Activated CD4-positive, CD25-positive, alpha-beta regulatory T cell treated with anti-CD3 and anti-CD28 coated beads, Interleukin-2, amount 50 U/mL, for 72 hours (primary cell): ENCODE measurements around the gene POMT1.
A peak's percentile ranks its signal among the peaks of the same experiment; 100 is the strongest.

ENCODE experiments used
- DNase-seq: peaks from one replicate; pipeline ENCODE4 v3.0.0; 2021

POMT1 gene

DNA sequence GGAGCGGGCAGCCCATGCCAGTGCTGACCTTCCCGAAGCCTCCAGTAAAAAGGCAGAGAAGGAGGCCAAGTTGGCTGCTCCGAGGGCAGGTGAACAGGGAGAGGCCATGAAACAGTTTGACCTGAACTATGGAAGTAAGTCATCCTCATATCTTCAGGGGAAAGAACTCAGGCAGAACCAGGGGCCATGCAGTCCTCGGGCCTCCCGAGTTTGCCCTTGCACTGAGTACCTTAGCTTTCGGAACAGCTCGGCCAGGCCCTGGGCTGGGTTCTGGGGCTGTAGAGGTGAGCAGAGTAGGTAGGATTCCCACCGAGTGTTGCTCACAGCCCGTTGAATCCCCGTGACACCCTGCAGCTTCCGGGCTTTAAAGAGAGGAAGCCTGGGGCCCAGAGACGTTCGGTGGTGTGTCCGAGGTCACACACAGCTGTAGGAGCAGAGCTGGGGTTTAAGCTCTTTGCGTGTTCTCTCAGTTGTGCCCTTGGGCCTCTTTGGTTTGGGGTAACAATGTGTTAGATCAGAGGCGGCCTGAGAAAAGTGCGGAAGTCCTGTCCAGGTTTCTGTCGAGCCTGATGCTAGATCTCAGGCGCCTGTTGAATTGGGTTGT is 24.8 kb upstream of the POMT1 start:
- DNase-seq, result no peak

DNA sequence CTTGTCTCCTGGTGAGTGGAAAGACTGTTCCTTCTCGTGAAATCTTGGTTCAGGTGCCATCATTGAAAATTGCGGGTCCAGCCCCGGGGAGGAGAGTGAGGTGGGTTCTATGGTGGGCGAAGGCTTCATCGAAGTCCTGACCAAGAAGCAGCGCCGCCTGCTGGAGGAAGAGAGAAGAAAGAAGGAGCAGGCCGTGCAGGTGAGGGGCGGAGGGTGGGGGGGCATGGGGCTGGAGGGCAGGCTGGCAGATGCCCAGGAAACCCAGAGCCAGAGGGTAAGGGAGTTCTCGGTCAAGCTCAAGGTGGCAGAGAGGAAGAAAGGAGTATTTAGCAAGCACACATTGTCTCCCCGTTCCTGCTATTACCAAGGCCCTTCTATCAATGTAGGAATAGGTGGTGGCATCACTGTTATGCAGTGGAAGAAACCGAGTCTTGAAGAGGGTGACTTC is 24.3 kb upstream of the POMT1 start:
- DNase-seq, result peak; percentile 59

DNA sequence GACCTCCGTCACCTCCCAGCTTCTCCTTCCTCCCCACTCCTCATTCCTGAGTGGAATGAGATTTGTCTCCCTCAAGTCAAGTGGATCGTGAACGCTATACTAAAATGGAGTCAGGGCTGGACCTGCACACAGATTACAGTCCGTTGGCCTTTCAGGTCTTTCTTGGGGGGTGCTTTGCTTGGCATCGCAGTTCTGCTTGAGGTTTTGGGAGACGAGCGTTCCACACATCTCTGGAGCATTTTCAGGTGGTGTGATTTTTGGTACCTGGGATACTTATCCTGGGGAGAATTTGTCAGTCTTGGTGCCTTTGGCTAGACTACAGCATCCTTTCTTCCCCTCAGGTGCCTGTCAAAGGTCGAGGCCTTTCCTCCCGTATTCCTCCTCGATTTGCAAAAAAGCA is 23.8 kb upstream of the POMT1 start:
- DNase-seq, result no peak

DNA sequence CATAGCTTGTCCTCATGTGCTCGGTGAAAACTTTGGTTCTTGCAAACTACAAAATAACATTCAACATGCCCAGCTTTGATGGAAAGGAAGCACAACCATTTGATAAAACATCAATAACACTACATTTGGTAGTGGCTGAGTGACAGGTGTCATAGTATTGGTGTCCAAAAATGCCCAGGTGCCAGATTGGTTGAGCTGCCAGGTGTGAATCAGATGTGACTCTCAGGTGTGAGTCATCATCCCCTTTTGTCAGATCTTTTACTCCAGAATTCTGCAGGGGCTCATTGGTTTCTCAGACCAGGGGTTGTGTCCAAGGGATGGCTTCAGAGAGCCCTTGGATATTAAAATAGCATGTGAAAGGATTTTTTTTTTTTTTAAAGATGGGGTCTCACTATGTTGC is 22.5 kb upstream of the POMT1 start:
- no peak for DNase-seq

DNA sequence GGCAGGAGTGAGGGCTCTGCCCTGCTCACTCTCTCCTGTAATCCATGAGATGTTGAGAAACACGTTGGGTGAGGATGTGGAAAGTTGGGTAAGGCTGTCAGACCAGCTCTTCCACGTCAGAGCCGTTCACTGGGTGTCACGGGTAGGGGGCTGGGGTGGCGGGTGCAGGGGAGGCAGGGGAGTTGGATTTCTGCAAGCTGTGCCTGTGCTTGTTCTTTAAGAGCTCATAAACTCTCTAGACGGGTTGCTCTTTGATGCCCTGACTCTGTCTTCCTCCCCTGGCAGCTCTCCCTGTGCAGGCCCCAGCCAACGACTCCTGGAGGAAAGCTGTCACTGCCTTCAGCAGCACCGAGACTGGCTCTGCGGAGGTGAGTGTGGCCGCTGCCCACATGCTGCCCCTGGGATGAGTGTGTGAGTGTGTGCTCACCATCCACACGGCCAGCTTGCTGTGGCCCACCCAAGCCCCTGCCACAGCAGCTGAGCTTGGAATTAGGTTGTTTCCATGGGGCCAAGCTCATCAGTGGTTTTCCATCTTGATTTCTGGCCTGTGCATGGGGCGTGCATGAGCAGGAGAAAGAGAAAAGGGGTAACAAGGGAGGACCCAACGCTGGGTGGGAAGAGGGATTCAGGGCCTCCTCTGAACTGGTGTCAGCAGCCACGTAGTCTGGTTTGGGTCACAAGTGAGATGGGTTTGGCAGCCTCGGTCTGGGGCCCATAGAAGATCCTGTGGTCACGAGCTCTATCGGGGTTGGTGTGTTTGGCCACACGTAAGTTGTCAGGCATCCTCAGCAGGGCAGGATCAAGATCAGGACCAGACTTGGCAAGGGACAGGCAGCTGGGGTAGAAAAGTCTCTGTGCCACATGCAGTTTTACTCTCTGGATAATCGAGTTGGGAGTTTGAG is 21.0 kb upstream of the POMT1 start:
- DNase-seq, result no peak

DNA sequence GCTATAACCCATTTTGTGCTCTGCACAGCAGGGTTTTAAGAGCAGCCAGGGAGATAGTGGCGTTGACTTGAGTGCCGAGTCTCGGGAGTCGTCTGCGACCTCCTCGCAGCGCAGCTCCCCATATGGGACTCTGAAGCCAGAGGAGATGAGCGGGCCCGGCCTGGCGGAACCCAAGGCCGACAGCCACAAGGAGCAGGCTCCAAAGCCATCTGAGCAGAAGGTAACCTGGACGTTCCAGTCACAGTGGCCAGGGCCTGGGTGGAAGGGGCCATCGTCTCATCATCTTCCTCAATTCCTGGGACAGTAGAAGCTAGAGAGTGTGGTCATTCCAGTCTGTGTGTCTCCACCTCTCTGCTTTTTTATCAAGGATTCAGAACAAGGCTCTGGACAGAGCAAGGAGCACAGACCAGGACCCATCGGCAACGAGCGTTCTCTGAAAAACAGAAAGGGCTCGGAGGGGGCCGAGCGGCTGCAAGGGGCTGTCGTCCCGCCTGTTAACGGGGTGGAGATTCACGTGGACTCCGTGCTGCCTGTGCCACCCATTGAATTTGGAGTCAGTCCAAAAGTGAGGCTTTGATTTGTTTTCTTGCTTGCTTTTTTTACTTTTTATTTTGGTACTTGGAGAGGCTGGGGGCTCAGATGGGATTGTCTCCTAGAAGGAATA is 20.2 kb upstream of the POMT1 start:
- no peak for DNase-seq

DNA sequence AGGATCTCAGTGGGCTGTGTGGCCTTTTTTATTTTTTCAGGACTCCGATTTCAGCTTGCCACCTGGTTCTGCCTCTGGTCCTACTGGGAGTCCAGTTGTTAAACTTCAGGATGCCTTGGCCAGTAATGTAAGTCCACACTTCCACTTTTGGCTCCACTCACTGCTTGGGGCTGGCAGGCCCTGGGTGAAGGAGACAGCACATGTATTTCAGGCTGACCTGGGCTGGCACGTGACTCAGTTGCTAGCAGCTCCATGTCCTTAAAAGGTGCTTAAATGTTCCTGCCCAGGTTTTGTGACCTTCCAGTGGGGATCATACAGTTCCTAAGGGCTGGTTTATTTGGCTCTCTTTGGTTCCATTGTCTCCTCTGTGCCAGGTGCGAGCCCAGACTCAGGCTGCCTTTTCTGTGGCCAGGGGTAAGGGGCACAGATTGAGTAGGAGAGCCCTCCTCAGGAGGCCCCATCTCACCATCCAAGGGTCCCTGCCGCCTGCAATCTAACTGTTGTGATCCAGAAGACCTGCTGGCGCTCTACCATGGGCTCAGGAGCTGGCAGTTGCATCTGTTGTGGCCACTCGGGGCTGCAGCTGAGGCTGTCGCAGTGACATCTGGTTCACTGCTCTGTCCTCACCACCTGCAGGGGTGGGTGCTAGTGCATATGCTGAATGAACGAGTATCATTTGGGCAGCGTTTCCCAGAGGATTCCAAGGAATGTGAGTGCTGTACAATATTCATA is 19.2 kb upstream of the POMT1 start:
- DNase-seq, result no peak

DNA sequence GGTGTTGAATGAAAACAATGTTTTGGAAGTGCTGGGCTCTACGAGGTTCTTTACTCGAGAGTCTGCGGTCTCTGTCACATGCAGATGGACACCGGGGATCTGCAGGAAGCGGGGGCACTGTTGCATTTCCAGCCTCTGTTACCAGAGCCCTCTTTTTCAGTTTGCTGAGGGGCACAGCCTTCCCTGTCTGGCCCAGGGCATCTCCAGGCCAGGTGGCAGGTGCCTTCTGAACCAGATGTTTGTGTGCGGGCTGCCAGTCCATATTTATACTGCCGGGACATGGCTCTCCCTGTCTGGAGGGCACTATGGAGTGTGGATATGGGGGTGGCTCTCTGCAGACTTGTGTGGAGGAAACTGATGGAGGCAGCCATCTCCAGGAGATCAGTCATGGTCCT is 18.7 kb upstream of the POMT1 start:
- no peak for DNase-seq

DNA sequence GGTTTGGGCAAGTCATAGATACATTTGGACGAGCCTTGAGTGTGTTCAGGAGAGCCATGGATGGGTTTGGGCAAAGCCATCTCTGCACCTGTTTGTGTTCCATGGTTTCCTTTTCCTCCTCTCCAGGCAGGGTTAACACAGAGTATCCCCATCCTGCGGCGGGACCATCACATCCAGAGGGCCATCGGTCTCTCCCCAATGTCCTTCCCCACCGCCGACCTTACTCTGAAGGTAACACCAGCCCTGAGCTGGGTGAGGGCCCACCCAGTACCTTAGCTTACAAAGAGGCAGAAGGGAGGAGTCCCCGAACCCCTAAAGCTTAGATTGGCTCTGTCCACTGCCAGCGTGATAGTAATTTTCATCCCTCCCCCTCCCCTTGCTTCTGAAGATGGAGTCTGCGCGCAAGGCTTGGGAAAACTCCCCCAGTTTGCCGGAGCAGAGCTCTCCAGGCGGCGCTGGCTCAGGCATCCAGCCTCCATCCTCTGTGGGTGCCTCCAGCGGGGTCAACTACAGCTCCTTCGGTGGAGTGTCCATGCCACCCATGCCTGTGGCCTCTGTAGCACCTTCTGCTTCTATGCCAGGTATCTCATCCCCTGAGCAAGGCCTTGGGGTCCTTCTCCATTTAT is 18.0 kb upstream of the POMT1 start:
- DNase-seq, result no peak

DNA sequence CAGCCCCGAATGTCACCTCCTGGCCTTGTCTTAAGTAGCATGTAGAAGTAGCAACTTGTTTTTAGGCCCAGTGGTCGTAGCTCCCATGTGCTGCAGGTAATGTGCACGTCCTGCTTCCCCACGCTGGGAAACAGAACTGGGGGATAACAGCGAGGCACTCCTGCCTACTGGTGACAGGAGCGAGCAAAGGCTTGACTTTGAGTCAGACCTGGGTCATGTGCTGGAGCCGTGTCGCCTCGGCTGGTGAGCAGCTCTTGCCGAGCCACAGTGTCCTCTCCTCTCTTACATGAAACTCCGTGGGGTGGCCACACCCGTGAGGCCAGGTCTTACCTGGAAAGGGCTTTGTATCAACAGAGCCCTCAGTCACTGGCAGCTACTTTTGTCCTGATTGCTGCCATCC is 17.5 kb upstream of the POMT1 start:
- no peak for DNase-seq

DNA sequence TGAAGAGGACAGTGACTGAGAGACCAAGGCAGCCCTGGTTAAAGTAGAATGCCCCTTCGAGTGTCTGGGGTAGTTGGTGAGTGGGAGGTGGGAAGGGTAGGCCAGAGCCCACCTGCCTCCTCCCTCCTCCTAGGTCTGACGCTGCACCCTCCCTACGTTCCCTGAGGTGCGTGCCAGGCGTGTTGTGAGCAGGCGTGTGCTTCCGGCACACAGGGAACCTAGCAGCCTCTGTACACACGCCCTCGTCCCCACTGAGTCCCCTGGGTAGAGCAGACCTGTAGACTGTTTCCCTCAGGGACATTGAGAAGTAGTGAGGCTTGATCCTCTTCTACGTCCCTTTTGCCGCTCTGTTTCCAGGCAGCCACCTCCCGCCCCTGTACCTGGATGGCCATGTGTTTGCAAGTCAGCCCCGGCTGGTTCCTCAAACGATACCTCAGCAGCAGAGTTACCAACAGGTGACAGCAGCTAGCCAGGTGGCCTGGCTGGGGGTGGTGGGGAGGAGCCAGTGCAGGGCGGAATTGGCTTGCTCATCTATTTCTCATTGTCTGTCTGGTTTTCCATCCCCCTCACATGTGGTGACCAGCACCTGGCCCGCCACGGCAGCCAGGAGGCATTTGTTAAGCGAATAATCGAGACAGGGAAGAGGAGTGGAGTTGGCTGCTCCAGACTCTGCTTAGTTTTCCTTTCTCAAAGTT is 16.8 kb upstream of the POMT1 start:
- no peak for DNase-seq

DNA sequence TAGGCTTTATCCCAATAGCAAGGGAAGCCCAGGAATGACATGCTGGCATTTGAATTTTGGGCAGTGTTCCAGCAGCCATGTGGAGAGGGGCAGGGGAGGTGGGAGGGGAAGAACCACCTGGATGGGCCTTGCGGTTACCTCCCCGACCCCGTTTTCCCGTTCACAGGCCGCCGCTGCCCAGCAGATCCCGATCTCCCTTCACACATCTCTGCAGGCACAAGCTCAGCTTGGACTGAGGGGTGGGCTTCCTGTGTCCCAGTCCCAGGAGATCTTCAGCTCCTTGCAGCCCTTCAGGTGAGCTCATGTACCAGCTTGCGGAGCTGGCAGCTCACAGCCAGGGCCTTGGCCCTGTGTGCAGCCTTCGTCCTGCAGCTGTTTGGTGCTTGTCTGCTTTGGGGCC is 15.7 kb upstream of the POMT1 start:
- no peak for DNase-seq

DNA sequence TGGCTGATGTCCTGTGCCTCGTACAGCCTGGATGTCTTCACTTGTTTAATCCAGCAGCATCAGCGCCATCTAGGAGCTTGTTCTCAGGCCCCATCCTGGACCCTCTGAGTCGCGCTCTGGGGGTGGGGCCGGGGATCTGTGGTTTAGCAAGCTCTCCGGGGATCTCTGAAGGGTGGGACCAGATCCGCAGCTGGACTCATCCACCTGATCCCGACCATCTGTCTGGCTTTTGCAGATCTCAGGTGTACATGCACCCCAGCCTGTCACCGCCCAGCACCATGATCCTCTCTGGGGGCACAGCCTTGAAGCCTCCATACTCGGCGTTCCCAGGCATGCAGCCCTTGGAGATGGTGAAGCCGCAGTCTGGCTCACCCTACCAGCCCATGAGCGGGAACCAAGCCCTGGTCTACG is 15.1 kb upstream of the POMT1 start:
- DNase-seq, result no peak

DNA sequence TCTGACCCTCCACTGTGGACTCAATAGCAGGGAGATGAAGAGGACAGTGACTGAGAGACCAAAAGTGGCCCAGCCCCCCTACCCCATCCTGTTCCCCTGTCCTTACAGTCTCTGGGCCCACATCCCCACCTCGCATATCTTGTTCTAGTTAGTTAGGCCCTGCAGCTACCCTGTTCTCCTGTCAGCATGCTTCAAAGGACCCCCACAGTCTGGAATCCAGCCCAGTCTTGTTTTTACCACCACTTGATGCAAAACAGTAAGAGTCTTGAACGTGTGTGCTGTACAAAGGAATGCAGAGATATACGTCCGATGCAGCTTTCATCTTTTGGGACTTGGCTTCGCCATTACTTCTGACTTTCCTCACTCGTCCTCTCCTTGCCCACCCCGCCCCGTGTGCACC is 12.2 kb upstream of the POMT1 start:
- DNase-seq, result no peak

DNA sequence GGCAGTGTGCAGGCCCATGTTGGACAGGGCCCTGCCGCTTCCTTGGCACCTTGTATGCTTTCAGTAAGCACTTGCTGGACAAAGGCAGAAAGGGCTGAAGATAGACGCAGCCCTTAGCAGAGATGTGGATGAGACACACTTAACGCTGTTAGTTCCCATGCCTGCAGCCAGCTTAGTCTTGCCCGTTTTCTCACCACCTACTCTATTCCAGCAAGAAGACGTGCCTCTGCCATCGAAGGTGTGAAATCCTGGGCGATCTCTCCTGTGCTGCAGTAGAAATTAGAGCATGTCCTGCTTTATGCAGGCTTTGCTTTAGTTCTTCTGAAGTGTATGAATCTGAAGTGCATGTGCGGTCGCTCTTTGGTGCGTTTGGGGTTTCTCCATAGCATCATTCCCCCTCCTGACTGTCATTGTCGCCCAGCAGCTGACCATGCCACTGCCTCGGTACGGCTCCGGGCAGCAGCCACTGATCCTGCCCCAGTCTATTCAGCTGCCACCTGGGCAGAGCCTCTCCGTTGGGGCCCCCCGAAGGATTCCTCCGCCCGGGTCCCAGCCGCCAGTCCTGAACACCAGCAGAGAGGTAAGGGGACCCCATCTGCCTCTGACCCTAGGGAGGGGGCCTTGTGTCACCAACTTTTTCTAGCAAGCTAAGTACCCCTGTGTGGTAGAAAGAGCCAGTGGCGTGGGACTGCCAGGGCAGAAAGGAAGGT is 11.6 kb upstream of the POMT1 start:
- no peak for DNase-seq

DNA sequence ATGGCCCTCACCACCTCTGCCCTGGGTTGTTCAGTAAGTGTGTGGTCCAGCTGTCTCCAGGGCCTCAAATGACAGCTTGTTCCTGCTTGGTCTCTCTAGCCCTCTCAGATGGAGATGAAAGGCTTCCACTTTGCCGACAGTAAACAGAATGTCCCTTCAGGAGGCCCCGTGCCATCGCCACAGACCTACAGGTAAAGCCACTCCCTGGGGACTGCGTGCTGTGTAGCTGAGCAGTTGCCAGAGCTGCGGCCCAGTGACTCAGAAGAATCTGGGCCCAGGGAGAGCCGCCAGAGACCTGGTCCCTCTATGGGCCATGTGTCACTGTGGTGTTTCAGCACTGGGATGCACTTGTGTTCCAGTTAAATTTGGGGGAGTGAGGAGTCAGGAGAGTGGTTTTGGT is 10.6 kb upstream of the POMT1 start:
- DNase-seq, result no peak

DNA sequence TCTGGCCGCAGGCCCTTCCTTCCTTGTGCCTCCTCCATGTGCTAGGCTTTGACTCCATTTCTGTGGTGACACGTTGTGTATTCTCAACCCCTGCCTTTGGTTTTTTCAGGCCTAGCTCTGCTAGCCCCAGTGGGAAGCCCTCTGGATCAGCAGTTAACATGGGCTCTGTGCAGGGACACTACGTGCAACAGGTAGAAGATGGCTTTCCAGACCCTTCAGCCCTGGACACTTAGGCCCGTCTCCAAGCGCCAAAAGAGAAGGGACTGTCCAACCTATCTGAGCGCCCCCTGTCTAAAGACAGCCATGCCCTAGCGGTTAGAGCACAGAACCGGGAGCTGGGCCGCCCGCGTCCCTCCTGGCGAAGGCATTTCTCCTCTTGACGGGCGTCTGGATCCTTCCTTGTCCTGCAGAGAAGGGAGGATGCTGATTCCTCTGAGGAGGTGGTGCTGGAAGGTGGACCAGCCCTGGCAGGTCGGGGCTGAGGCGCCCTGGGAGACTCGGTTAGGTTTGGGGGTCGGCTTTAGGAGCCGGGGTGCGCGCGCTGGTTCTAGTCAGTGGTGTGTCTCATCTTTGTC is 8.3 kb upstream of the POMT1 start:
- DNase-seq, result no peak

DNA sequence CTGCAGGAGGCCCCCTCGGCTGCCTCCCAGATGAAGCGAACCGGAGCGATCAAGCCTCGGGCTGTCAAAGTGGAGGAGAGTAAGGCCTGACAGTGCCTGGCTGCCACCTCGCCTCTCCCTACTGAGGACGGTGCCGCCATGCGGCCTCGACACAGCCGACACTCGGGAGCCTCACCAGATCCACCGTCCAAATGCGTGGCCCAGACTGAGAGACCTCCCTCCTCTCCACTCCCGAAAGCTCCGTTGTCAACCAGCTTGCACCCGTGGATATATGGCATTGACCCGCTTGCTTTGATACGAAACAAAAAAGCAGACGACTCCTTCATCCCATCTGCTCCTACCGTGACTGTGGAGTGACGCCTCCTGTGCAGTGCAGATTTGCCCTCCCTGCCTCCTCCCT is 6.9 kb upstream of the POMT1 start:
- DNase-seq, result no peak

DNA sequence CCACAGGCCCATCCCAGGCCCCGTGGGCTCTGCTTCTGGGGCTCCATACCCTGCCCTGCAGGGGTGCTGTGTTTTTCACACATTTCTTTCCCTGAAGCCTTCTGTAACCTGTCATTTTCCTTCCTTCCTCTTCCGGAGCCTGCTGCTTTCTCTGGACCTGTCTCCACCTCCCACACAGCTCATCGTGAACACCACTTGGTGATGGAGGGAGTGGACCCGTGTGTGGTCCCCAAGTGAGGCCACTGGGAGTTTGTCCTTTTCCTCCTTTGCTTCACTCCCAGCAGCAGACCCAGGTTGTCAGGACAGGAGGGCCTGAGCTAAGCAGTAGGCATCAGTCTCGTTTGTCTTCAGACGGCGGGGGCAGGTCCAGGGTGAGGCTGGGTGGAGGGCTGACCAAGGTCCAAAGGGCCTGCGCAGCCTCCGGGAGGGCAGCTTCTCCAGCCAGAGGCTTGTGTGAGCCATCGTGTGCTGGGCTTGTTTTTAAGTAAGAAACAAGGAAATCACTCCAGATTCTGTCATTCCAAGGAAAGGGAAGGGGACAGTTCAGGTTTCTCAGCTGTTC is 5.8 kb upstream of the POMT1 start:
- no peak for DNase-seq

DNA sequence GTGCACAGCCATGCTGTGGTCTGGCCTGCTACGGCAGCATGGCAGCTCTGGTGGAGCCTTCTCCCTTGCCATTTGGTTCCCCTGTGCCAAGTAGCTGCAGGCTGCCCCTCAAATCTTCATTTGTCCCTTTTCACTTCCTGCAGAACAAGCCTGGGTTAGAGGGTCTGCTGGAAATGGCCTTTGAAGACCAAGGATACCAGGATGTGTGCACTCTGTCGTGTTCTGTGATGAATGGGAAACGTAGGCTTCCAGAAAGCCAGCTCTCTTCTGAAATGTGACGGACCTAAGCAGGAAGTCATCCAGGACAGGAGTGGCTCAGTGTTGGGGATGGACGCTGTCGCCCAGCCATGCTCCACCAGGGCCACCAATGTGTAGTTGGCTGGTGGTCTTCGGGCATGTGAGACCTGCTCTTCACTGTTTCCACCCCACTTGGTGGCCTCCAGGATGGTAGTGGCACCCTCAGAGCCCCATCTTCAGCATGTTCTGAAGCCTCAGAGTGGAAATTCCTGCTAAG is 3.4 kb upstream of the POMT1 start:
- DNase-seq, result no peak

DNA sequence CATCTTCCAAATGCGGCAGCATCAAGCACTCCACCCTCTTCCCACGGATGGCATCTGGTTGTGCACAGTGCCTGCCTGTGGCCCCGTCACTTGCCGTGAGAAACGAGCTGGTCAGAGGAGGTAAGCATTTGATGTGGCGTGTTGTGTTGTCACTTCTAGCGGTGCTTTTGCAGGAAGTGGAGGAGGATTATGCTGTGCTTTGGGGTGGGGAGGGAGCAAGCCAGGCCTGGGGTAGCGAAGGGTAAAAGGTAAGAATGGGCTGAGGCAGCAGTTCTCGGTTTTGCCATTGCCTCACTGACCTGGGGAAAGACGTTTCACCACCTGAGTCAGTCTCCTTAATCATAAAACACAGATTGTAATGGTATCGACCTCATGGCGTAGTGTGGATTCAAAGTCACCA is 2.3 kb upstream of the POMT1 start:
- peak; percentile 63 for DNase-seq
